GM23248 (cell line): ENCODE data around the gene SIX6.
A peak's percentile ranks its signal among the peaks of the same experiment; 100 is the strongest.

Source experiments
- EZH2 ChIP-seq: fragments of 200-600 bp; sonication (generic); IDR thresholded peaks from 2 replicates; pipeline ENCODE4 v1.6.1; 2018; ENCODE audit warnings: antibody characterized with exemption, mild to moderate bottlenecking; ENCODE audit not compliant: insufficient read depth, poor library complexity, severe bottlenecking
- EZH2phosphoT487 ChIP-seq: fragments of 200-600 bp; sonication (generic); IDR thresholded peaks from 2 replicates; pipeline ENCODE4 v1.6.1; 2018; ENCODE audit warnings: antibody characterized with exemption, moderate library complexity, mild to moderate bottlenecking, low read depth; ENCODE audit not compliant: insufficient read depth

DNA sequence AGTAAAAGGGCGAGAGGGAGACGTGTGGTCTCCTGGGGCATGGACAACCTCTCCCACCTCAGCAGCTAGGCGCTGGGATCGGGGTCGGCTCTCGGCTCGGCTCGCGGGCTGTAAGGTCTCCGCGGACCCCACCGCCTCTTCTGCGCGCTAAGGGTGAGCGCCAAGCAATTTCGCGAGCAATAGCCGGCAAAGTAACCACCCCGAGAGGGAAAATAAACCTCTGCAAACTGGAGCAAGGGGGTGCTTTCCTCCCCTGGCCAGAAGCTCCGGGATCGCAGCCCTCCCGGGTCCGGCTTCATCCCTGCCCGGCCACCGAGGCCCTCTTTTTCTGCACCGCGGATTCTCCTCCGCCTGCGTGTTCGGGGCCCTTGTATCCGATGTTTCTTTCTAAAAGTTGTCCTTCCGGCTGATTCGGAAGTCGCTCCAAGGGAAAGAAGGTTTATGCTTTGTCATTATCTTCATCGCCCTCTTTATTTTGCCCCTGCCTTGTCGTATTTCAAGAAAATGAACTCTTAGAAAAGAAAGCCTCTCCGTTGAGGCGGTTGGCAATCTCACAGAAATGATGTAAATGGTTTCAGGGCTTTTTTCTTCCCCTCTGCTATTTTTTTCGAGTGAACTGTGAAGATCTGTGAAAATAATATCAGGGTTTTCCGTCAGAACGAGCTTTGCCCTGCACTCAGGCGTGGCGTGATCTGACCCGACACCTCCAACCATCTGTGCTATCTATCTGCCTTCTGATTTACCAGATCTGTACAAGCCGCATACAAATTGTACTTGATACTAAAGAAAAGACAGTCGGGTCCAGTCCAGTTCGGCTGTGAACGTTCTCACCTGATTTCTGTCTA lies 1.7 kb upstream of the SIX6 start:
- TF ChIP-seq EZH2, result peak; percentile 80
- TF ChIP-seq EZH2phosphoT487, result peak; percentile 73; the same call in 1 of the 2 replicates
